D721Med (cell line): ENCODE measurements around the gene FBLN2.

ENCODE experiments used
- DNase-seq: peaks from one replicate; pipeline ENCODE4 v3.0.0; 2011; ENCODE audit warnings: low spot score; ENCODE audit not compliant: insufficient read length
- FAIRE-seq: peaks from 2 replicates; lab custom pipeline; 2011; peaks lifted over from hg19 to GRCh38; lab: Jason Lieb, UNC
- TF ChIP-seq, protein P1 (sequence below): IDR thresholded peaks from 2 replicates; pipeline ENCODE4 v1.5.1; 2012; ENCODE audit warnings: mild to moderate bottlenecking, control low read depth; ENCODE audit not compliant: insufficient read depth; ENCODE audit errors: missing control alignments

The FBLN2 gene

DNA sequence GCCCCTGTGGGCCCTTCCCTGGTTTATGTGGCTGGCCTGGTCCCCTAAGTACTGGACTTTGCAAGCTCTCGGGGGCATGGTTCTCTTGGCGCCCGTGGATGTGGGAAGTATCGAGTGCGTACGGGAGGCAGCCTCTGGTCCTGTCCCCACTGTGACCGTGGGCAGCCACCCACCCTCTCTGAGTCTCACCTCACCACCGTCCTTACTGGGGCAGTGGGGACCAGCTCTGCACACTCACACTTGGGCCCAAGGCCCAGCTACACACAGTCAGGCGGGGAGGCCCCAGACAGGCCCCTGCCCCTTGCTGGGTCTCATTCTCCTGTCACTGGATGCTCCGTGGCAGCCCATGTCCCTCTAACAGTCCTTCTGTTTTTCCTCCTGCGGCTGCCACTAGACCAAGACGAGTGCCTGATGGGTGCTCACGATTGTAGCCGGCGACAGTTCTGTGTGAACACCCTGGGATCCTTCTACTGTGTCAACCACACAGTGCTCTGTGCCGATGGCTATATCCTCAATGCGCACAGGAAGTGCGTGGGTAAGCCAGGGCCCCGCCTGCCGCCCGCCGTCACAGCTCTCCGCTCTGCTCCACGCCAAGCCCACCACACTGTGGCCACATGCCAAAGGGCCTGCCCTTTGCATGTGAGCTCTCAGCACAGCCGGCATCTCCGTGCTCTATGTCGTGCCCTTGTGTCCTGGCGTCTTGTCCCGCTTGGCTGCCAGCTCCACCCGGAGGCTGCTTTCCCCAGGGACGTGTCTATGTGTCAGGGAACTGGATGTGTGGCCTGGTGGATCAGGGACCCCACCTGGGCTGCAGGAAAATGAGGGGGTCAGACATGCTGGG, 72.7 kb downstream of the FBLN2 start:
- FAIRE-seq, result no peak
- no peak for DNase-seq
- TF ChIP-seq, protein P1, sequence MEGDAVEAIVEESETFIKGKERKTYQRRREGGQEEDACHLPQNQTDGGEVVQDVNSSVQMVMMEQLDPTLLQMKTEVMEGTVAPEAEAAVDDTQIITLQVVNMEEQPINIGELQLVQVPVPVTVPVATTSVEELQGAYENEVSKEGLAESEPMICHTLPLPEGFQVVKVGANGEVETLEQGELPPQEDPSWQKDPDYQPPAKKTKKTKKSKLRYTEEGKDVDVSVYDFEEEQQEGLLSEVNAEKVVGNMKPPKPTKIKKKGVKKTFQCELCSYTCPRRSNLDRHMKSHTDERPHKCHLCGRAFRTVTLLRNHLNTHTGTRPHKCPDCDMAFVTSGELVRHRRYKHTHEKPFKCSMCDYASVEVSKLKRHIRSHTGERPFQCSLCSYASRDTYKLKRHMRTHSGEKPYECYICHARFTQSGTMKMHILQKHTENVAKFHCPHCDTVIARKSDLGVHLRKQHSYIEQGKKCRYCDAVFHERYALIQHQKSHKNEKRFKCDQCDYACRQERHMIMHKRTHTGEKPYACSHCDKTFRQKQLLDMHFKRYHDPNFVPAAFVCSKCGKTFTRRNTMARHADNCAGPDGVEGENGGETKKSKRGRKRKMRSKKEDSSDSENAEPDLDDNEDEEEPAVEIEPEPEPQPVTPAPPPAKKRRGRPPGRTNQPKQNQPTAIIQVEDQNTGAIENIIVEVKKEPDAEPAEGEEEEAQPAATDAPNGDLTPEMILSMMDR, result no peak

DNA sequence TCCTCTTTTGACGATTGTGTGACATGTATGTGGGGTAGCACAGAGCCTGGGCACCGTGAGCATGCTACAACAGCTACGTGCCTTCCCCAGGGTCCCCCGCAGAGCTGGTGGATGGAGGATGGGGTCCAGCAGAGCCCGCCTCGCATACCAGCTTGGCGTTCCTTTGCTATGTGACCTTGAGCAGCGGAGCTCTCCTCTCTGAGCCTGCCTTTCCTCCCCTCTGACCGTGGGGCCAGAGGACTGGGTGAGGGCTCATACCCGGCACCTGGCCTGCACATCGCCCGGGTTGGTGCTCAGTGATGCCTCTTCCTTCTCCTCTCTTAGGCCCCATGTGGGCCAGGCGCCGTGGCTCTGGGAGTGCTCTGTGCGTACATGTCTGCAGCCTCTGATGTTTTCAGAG, 73.4 kb downstream of the FBLN2 start:
- no peak for FAIRE-seq
- no peak for DNase-seq
- TF ChIP-seq, protein P1, result no peak

DNA sequence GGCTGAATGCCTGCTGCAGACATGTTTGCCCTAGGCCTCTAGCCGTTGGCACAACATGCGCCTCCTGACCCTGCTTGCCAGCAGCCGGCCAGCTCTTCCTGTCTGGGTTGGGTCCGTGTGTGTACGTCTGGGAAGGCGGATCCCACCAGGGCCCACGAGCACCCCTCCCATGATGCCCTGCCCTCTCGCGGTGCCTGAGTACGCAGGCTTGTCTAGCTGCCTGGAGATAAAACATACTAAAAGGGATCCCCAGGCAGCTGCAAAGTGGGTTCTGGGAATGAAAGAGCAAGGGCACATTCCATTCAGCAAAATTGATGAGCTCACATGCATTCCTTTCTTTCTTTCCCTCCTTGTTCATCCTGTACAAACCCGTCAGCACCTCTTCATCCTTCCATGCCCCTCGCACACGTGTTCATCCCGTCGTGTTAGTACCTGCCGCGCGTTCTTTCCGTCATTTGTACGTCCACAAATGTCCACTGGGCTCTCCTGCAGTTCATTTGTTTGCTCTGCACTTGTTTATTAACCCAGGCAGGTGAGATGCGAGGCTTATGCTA, 74.3 kb downstream of the FBLN2 start:
- DNase-seq (no peak), FAIRE-seq (no peak)
- TF ChIP-seq, protein P1, result no peak

- FAIRE-seq, result no peak
- DNase-seq, result no peak
- TF ChIP-seq, protein P1, result no peak
These were observed 75.1 kb downstream of the FBLN2 start for GRCh38 chr3:13624021-13624420.

DNA sequence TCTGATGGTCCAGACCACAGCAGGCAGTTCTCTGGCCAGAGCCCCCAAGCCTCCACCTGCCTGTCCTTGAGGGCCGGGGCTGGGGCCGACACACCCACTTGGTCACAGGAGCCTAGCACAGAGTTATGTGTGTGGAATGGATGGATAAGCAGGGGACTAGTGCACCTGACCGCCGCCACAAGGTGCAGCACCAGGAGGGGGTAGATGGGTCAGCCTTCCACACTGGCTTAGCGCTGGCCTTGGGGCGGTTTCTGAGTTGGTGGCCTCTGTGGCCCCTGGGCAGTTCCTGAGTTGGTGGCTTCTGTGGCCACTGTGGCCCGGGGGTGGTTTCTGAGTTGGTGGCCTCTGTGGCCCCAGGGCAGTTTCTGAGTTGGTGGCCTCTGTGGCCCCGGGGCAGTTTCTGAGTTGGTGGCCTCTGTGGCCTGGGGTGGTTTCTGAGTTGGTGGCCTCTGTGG, 75.8 kb downstream of the FBLN2 start:
- TF ChIP-seq, protein P1, result no peak
- DNase-seq (no peak), FAIRE-seq (no peak)

DNA sequence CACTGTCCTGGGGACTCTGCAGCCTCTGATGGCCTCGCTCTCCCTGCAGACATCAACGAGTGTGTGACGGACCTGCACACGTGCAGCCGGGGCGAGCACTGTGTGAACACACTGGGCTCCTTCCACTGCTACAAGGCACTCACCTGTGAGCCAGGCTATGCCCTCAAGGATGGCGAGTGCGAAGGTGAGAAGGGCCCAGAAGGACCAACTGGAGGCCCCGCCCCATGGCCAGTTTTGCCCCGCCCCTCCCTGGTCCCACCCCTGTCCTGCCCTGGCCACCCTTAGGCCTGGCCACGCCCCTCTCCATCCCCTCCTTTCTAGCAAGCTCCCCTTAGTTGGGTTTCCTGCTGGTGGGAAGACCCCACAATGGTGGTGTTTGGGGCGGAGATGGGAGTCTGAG, 77.5 kb downstream of the FBLN2 start:
- TF ChIP-seq, protein P1, result no peak
- DNase-seq, result no peak
- no peak for FAIRE-seq
